Gastrocnemius medialis (tissue), 4 donors: Measurements from ENCODE around the gene ZNF638.

Experiments
- POLR2A ChIP-seq, 2 donors: fragments of 450-650 bp; IDR thresholded peaks; one replicate each; pipeline ENCODE4 v1.6.1; 2017; ENCODE audit warnings: antibody characterized with exemption in 2 of 2, mild to moderate bottlenecking in 2 of 2, moderate library complexity in 2 of 2
- TF ChIP-seq, protein P1 (sequence below), 5 experiments: fragments of 450-650 bp in 3 of 5; fragments of 200-600 bp in 2 of 5; sonication (generic) in 2 of 5; IDR thresholded peaks in 4 of 5; conservative IDR thresholded peaks in 1 of 5; 1 replicate in 4 of 5; 2 replicates in 1 of 5; pipeline ENCODE4 v1.5.1; 2016 to 2019; ENCODE audit warnings: antibody characterized with exemption in 5 of 5, mild to moderate bottlenecking in 3 of 5, moderate library complexity in 3 of 5

DNA sequence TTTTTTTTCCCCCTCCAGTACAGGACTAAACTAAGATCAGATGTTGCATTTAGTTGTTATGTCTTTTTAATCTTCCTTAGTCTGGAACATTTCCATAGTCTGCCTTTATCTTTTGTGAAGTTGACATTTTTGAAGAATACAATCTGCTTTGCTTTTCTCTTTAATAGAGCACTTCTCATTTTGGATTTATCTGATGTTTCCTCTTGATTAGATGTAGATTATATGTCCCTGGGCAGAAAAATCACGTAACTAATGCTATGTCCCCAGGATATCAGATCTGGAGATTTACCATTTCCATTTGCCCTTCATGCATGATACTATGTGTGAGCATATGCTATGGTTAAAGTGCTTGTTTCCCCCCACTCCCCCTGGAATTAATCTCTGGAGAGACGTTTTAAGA is 6.2 kb downstream of the ZNF638 start:
- TF ChIP-seq, protein P1, sequence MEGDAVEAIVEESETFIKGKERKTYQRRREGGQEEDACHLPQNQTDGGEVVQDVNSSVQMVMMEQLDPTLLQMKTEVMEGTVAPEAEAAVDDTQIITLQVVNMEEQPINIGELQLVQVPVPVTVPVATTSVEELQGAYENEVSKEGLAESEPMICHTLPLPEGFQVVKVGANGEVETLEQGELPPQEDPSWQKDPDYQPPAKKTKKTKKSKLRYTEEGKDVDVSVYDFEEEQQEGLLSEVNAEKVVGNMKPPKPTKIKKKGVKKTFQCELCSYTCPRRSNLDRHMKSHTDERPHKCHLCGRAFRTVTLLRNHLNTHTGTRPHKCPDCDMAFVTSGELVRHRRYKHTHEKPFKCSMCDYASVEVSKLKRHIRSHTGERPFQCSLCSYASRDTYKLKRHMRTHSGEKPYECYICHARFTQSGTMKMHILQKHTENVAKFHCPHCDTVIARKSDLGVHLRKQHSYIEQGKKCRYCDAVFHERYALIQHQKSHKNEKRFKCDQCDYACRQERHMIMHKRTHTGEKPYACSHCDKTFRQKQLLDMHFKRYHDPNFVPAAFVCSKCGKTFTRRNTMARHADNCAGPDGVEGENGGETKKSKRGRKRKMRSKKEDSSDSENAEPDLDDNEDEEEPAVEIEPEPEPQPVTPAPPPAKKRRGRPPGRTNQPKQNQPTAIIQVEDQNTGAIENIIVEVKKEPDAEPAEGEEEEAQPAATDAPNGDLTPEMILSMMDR (IDR thresholded peaks at IDR 0.05 in 4 of 5, conservative IDR thresholded peaks at IDR 0.05 in 1 of 5), result no peak
- no peak for TF ChIP-seq POLR2A (IDR thresholded peaks at IDR 0.05)
